Activated B cell treated with CpG ODN at 0.5 μM for 24 hours (primary cell): ENCODE results near the gene PNKD. TPM values are rescaled to one million over a fixed set of nuclear protein-coding genes. Genes with fewer than 3 reads are reported as not detected.

ENCODE experiments used
- ATAC-seq: fragments of 200-7000 bp; cut with Tn5 transposase; one replicate; pipeline ENCODE4 v1.10.0; 2021; ENCODE audit warnings: low read depth, mild to moderate bottlenecking, moderate library complexity
- CTCF ChIA-PET: fragments of 350-600 bp; sonication (Branson Sonifier 250); formaldehyde crosslinking; loops from one replicate; lab custom pipeline; 2021; ENCODE audit warnings: antibody characterized with exemption; lab: Charles Lee
- POLR2A ChIA-PET: fragments of 350-600 bp; sonication (Branson Sonifier 250); formaldehyde crosslinking; loops from one replicate; lab custom pipeline; 2021; ENCODE audit warnings: antibody characterized with exemption; lab: Charles Lee
- DNase-seq: peaks from one replicate; pipeline ENCODE4 v3.0.0; 2022
- H3K27ac Mint-ChIP-seq: one replicate; pipeline ENCODE4 v1.8.0; 2020; ENCODE audit warnings: mixed read lengths
- H3K27me3 Mint-ChIP-seq: one replicate; pipeline ENCODE4 v1.8.0; 2021; ENCODE audit warnings: mixed read lengths
- H3K36me3 Mint-ChIP-seq: one replicate; pipeline ENCODE4 v1.8.0; 2021; ENCODE audit warnings: low read depth, mixed read lengths
- H3K4me1 Mint-ChIP-seq: one replicate; pipeline ENCODE4 v1.8.0; 2021; ENCODE audit warnings: mixed read lengths
- H3K4me3 Mint-ChIP-seq: one replicate; pipeline ENCODE4 v1.8.0; 2020; ENCODE audit warnings: mild to moderate bottlenecking, mixed read lengths
- H3K9me3 Mint-ChIP-seq: one replicate; pipeline ENCODE4 v1.8.0; 2020; ENCODE audit warnings: mixed read lengths
- intact Hi-C: fragments of 100-400 bp; cut with micrococcal nuclease; formaldehyde crosslinking; loops from one replicate; pipeline ENCODE4 v1.15.1; 2024
- total RNA-seq: library from RNA; stranded (reverse); gene quantifications from 2 replicates; pipeline ENCODE4 v1.2.3, GENCODE V29; 2022
- TF ChIP-seq, protein P1 (sequence below): fragments of 200-600 bp; IDR thresholded peaks from one replicate; pipeline ENCODE4 v1.8.0; 2022; ENCODE audit warnings: antibody characterized with exemption, mild to moderate bottlenecking

The PNKD gene
- total RNA-seq, 1 donor from 2014 or later: 21.0 TPM

DNA sequence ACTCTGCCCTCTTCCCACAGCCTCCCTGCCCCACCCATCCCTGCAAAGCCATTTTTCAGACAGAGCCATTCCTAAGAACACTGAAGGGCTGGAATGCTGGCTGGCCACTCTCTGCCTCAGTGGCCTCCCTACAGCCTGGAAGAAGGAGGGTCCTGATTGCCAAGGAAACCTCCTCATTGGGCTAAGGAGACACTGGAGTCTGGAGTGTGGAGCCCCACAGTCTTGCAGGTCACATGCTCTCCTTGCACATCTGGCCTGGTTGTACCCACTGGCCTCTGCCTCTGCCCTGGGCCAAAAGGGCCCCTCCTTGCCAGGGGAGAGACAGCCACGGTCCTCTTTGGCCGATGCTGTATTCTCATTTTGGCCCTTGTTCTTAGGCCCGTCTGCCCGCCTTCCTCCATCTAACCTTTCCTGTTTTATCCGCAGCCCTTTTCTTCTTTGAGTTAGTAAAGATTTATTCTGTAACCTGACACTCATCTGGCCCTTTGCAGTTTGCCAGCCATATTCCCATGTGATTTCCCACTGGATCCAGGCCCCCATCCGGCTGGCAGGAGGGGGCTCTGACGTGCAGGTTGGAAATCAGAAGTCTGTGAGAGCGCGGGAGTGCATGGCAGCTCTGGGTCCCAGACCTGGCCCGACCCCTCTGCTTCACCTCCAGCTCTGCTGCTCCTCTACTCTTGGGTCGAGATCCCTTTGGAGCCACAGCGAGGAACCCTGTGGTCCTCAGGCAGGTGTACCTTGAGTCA lies 75.3 kb downstream of the PNKD start:
- Mint-ChIP-seq H3K9me3 (no peaks in the 10 kb centered on the region), H3K4me1 (no peaks in the 10 kb centered on the region), H3K27ac (no peak overlapping the region), H3K4me3 (no peak overlapping the region), H3K36me3 (no peaks in the 10 kb centered on the region), H3K27me3 (no peaks in the 10 kb centered on the region)
- ChIA-PET CTCF (interaction anchor here (1.5 kb wide), 1 partner anchor 11 kb away, joined by 4 read pairs; the partner anchor contains the start of gene CATIP), POLR2A (no interaction called here)
- intact Hi-C loops: no loop called here
- TF ChIP-seq, protein P1, sequence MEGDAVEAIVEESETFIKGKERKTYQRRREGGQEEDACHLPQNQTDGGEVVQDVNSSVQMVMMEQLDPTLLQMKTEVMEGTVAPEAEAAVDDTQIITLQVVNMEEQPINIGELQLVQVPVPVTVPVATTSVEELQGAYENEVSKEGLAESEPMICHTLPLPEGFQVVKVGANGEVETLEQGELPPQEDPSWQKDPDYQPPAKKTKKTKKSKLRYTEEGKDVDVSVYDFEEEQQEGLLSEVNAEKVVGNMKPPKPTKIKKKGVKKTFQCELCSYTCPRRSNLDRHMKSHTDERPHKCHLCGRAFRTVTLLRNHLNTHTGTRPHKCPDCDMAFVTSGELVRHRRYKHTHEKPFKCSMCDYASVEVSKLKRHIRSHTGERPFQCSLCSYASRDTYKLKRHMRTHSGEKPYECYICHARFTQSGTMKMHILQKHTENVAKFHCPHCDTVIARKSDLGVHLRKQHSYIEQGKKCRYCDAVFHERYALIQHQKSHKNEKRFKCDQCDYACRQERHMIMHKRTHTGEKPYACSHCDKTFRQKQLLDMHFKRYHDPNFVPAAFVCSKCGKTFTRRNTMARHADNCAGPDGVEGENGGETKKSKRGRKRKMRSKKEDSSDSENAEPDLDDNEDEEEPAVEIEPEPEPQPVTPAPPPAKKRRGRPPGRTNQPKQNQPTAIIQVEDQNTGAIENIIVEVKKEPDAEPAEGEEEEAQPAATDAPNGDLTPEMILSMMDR: no peak
- no peak for DNase-seq
- no peak for ATAC-seq

DNA sequence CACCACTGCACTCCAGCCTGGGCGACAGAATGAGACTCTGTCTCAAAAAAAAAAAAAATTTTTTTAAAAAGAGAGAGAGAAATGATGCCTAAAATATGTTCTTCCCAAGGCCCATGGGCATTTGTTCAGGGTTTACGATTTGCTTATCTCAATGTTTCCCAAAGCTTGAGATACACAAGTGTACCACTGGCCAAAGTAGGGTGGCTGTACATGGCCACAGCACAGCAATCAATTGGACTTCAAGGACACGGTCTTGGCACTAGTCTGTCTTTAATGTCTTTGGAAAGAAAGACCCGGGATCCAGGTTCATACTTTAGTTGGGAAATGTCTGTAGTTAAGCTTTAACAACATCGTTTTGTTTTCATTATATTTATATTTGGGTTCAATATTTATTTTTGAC lies 76.9 kb downstream of the PNKD start:
- TF ChIP-seq, protein P1: no peak
- Mint-ChIP-seq H3K36me3 (peaks cover 7% of the 10 kb centered on the region), H3K27ac (no peak overlapping the region), H3K4me1 (no peaks in the 10 kb centered on the region), H3K9me3 (peaks cover 8% of the 10 kb centered on the region), H3K27me3 (no peaks in the 10 kb centered on the region), H3K4me3 (no peak overlapping the region)
- intact Hi-C loops: no loop called here
- CTCF ChIA-PET: no interaction called here
- ATAC-seq (no peak), DNase-seq (no peak)
- POLR2A ChIA-PET: interaction anchor here (0.6 kb wide), 2 partner anchors 15 to 360 kb away, joined by 3 to 4 read pairs; no protein-coding TSS in a partner anchor

DNA sequence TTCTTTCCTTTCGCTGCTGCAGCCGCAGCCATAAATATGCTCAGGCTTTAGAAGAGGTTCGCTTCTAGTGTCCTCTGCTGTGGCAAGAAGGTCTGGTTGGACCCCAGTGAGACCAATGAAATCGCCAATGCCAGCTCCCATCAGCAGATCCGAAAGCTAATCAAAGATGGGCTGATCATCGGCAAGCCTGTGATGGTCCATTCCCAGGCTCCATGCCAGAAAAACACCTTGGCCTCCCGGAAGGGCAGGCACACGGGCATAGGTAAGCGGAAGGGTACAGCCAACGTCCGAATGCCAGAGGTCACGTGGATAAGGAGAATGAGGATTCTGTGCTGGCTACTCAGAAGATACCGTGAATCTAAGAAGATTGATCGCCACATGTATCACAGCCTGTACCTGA lies 83.7 kb downstream of the PNKD start:
- TF ChIP-seq, protein P1: no peak
- DNase-seq (no peak), ATAC-seq (no peak)
- intact Hi-C loops: no loop called here
- Mint-ChIP-seq H3K27me3 (no peaks in the 10 kb centered on the region), H3K27ac (no peak overlapping the region), H3K4me3 (no peak overlapping the region), H3K4me1 (peaks cover 5% of the 10 kb centered on the region), H3K9me3 (peaks cover 11% of the 10 kb centered on the region), H3K36me3 (peaks cover 7% of the 10 kb centered on the region)
- CTCF ChIA-PET: interaction anchor here (1.2 kb wide), 1 partner anchor 53 kb away, joined by 4 read pairs; no protein-coding TSS in a partner anchor
- POLR2A ChIA-PET: no interaction called here

DNA sequence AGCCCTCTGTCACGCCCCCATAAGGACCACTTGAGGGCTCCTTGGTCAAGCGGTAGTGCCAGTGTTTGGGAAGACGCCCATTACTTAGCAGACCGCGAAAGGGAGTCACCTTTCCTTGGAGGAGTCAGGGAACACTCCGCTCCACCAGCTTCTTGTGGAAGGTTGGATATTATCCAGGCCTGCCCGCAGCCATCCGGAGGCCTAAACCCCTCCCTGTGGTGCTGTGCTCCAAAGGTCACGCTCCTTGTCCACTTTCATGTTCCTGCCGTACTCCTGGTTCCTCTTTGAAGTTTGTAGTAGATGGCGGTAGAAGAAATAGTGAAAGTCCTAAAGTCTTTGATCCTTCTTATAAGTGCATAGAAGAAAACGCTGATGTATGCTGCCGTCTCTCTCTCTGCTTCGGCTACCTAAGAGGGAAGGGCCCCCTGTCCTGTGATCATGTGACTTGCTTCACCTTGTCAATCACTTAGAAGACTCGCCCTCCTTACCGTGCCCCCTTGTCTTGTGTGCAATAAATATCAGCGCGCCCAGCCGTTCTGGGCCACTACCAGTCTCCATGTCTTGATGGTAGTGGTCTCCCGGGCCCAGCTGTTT lies 84.6 kb downstream of the PNKD start:
- POLR2A ChIA-PET: interaction anchor here (0.7 kb wide), 1 partner anchor 34 kb away, joined by 11 read pairs; no protein-coding TSS in a partner anchor
- Mint-ChIP-seq H3K27me3 (no peaks in the 10 kb centered on the region), H3K36me3 (peaks cover 7% of the 10 kb centered on the region), H3K27ac (no peak overlapping the region), H3K4me1 (peaks cover 5% of the 10 kb centered on the region), H3K4me3 (no peak overlapping the region), H3K9me3 (peaks cover 11% of the 10 kb centered on the region)
- DNase-seq (no peak), ATAC-seq (no peak)
- intact Hi-C loops: no loop called here
- TF ChIP-seq, protein P1: no peak
- CTCF ChIA-PET: interaction anchor here (1.2 to 5.8 kb wide), 3 partner anchors 52 to 82 kb away, joined by 4 to 73 read pairs (median 54); partner anchors contain the start of genes AAMP and PNKD
